GM19240 (cell line): ENCODE results near the gene CYS1.
"Not testable (repeated sequence)": the region's sequence is repeated elsewhere in the genome, so short reads cannot be mapped to it uniquely, and the experiment has no call there.

Source experiments
- DNase-seq: peaks from one replicate; pipeline ENCODE4 v3.0.0; 2011; ENCODE audit warnings: low spot score; ENCODE audit not compliant: insufficient read length

CYS1 gene

GRCh38 chr2:10094271-10094814 is 14.1 kb upstream of the CYS1 start:
- no peak for DNase-seq

- DNase-seq = not testable (repeated sequence)
Observed at GRCh38 chr2:10091889-10092244, 11.7 kb upstream of the CYS1 start.

- DNase-seq = no peak
Observed at GRCh38 chr2:10091182-10091888, 11.1 kb upstream of the CYS1 start.

- DNase-seq = no peak
Observed at GRCh38 chr2:10089565-10090190, 9.5 kb upstream of the CYS1 start.

- no peak for DNase-seq
Observed at GRCh38 chr2:10087360-10087759, 7.1 kb upstream of the CYS1 start.

- DNase-seq = no peak
Observed at GRCh38 chr2:10086950-10087349, 6.7 kb upstream of the CYS1 start.

GRCh38 chr2:10085668-10086059 is 5.5 kb upstream of the CYS1 start:
- DNase-seq = no peak

GRCh38 chr2:10085043-10085667 is 4.9 kb upstream of the CYS1 start:
- no peak for DNase-seq

- DNase-seq = no peak
Observed at GRCh38 chr2:10084223-10084865, 4.1 kb upstream of the CYS1 start.

GRCh38 chr2:10083692-10084211 is 3.5 kb upstream of the CYS1 start:
- DNase-seq = no peak

GRCh38 chr2:10083046-10083445 is 2.8 kb upstream of the CYS1 start:
- no peak for DNase-seq

GRCh38 chr2:10080536-10081304 is 509 bp upstream of the CYS1 start:
- peak; percentile 29 for DNase-seq

GRCh38 chr2:10079266-10079869 is 843 bp downstream of the CYS1 start:
- no peak for DNase-seq

- DNase-seq = no peak
Observed at GRCh38 chr2:10078704-10079265, 1.4 kb downstream of the CYS1 start.

GRCh38 chr2:10078001-10078400 is 2.2 kb downstream of the CYS1 start:
- DNase-seq = no peak

- no peak for DNase-seq
Observed at GRCh38 chr2:10076988-10077527, 3.2 kb downstream of the CYS1 start.

GRCh38 chr2:10076511-10076910 is 3.7 kb downstream of the CYS1 start:
- DNase-seq = no peak

- DNase-seq = no peak
Observed at GRCh38 chr2:10075571-10076209, 4.5 kb downstream of the CYS1 start.

GRCh38 chr2:10075101-10075500 is 5.1 kb downstream of the CYS1 start:
- no peak for DNase-seq

- no peak for DNase-seq
Observed at GRCh38 chr2:10073706-10074105, 6.5 kb downstream of the CYS1 start.
